Skin of body (tissue), 2 donors: ENCODE data around the gene TTLL12. TPM values are rescaled to one million over a fixed set of nuclear protein-coding genes. Genes with fewer than 3 reads are reported as not detected.

ENCODE experiments used
- DNase-seq: peaks from one replicate; lab custom pipeline; 2025; lab: John Stamatoyannopoulos, UW
- total RNA-seq: library from RNA; depleted of rRNA; stranded (reverse); fragments of >200 nt; gene quantifications from one replicate; pipeline ENCODE4 v1.2.3, GENCODE V29; 2014

TTLL12 gene
- total RNA-seq, 1 donor from 2014 or later: 17.2 TPM

GRCh38 chr22:43216738-43217137, 29.8 kb upstream of the TTLL12 start:
- no peak for DNase-seq

DNA sequence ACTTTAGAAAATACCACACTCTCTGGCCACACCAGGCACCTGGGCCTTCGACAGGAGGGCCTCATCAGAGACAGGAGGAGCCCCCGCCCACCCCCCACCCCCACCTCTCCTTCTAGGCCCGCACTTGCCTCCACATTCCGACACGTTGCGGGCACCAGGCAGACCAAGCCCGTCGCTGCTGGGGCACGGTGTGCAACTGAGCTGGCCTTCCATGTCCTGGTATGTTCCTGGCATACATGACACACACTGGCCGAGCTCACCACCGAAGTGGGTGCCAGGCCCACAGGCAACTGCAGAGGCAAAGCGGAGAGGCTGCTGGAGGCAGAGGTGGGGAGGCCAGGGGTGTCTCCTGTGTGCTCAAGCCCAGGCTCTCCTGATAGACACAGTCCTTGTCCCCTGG, 27.0 kb upstream of the TTLL12 start:
- DNase-seq: no peak

DNA sequence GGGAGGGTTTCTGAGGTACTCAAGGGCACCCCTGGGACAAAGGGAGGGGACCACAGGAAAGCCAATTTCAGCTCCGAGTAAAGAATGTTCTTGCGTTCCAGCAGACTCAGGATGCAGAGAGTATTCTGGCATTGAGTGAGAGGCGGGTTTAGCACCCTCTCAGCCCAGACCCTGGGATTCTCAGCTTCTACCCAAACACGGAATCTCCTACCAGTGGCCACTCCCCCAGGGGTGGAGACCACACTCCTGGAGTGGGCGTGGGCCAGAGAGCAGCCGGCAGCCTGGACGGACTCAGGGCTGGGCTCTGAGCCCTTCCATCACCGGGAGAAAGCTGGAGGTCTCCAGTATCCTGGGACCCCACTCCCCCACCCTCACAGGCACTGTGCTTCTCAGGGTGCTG, 26.1 kb upstream of the TTLL12 start:
- no peak for DNase-seq

DNA sequence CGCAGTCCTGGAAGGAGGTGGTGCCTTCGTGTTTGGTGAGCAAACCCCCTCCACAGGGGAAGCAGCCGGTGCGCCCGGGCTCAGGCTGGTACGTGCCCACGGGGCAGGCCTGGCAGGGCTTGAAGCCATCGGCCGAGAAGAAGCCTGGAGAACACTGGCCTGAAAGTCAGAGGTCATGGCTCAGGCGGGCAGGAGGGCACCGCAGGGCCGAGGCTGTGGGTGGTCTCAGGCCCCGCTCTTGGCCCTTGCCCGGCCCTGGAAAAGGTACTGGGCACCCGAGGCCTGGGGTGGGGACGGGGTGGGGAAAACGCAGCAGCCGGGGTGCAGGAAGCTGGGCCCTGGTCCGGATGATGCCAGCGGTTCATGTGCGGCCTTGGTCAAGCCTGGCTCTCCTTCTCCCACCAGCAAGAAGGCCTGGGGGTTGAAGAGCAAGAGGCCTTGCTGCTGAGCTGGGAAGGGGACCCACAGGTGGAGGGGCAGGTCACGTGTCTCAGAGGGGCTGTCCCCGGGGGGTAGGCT, 25.6 kb upstream of the TTLL12 start:
- DNase-seq: no peak

DNA sequence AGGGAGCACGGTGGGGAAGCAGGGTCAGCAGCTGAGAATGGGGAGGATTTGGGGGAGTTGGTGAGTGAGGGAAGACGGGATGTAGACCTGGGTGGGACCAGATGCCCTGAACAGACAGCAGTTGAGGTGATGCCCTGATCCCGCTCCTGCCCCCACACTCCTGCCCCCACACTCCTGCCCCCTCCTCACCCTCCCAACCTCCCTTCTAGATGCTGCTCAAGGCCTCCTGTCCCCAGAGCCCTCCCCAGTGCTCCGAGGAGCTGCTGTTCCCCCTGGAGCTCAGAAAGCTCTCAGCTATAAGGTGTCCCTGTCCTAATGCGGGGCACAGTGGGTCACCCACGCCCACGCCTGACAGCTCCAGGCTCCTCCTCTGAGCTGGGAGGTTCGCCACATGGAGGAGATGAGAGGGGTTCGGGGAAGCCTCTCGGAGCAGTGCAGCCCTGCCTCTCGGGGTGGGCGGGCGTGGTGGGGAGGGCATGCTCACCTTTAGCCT, 25.1 kb upstream of the TTLL12 start:
- DNase-seq: no peak

DNA sequence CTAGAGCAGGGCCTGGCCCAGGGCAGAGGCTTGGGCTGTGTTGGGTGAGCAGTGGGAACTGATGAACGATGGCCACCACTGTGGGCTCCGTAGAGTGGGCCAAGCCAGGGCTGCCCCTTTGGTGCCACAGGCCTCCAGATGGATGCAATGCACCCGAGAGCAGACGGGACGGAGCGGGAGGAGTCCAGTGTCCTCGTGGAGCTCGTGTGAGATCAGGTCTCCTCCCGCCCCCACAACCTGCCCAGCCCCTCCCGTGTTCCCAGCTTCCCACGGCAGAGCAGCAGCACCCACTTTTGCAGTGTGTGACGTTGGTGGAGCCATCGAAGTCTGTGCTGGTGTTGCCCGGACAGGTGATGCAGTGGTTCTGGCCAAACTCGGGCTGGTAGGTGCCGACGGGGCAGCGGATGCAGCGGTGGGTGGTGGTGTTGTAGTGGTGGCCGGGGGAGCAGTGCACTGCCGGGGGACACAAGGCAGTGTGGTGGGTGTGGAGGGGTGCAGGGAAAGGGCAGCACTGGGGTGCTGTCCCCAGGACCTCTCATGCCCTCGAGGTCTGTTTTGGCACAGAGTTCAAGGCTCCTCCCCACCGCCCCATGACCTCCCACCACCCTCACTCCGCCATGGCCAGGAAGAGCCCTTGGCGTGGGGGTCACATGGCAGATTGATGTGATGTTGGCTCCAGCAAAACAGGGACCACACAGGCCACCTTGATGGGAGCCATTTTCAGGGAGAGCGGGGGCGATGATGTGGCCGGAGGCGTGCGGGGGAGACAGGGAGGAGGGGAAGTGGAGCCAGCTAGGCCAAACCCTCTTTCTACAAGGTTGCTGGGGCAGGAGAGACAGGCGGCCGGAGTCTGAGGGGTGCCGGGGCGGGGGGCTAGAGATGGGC, 23.9 kb upstream of the TTLL12 start:
- DNase-seq: no peak

DNA sequence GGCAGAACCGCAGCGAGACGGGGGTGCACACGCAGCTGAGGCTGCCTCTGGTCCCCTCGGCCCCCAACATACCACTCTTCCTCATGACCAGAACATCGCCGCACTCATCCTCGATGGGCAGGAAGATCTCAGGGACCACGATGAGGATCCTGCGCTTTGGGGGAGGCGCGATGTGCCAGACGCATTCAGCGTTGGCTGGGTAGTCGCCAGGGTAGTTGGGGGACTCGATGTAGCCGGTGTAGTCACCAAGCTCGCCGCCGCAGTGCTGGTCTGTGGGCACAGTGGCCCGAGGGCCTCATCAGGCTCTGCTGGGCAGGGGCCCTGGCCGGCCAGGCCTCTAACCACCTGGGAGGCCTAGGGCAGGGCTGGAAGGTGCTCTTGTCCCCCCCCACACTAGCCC, 23.0 kb upstream of the TTLL12 start:
- no peak for DNase-seq

DNA sequence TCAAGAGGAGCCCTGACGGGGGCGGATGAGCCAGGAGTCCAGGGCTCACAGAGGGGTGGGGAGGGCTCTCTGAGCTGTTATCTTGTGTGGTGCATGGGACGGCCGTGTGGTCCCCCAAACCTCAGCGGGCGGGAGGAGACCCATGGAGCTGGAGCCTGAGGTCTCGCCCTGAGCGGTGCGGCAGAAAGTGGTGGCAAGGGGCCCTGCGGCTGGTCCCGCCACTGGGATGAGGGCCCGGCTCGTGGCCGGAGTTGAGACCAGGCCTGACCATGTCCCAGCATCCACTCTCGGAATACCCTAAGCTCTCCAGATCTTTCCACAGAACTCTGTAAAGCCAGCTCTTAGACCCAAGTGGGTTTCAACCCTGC, 22.6 kb upstream of the TTLL12 start:
- DNase-seq: no peak

DNA sequence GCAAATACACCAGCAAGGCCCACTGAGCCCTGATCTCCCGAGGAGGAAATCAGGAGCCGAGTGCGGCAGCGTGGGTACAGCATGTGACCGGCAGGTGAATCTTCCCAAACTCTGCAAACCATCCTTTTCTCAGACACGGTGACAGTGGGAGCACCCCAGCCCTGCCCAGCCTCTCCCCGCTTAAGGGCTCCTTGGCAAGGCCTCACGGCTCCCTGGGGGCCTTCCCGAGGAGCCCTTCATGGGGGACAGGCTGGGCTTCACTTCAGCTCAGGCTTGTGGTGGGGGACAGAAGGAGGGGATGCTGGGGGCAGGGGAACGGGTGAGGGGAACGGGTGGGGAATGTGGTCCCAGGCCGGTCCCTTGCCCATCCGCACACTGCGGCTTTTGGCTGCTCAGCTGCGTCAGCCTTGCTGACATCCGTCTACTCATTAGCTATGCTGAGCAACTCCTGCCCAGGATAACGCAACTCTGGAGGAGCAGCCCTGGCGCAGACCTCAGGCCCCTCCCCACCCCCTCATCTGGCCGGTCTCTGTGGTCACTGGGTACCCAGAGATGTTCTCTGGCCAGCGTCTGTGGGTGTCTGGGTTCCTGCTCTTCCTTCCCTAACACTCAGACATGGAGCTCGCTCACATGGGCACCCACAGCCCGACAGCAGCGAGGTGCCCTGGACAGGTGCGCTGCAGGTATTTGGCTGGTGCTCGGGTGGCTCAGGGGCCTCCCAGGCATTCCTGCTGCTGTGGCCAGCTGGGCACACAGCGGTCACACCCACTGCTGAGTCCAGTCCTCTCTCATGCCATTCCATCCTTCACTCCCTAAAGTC, 22.0 kb upstream of the TTLL12 start:
- DNase-seq: no peak

DNA sequence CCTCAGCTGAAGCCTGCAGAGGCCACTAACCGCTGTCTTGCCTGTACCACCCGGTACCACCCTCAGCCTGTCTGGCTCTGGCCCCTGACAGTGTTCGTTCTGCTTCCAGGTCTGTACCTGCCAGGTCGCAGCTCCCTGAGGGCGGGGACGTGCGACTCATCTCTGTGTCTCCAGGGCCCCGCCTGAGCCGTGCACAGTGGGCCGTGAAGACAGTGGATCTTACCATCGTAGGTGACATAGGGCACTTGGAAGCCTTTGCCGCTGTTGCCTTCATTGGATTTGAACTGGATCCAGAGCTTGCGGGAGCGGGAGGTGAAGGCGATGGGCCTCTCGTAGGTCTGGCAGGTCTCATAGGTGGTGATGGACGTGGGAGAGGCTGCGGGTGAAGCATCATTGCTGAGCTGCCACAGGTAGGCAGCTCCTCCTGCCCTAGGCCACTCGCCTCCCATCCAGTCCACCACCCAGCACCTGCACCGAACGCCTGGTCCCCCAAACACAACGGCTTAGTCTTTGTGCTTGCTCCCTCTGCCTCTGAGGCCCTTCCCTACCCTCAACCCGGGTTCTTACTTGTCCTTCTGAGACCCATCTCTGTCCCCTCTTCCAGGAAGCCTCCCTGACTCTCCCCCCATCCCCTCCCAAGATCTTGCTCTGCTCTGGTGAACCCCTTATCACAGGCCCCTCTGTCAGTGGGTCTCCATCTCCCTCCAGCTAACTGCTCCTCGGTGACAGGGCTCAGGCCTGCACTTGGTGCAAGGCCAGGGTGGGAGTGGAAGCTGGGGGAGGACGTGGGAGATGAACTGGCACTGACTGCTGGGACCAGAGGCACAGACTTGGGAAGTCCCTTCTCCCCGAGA, 21.1 kb upstream of the TTLL12 start:
- no peak for DNase-seq

DNA sequence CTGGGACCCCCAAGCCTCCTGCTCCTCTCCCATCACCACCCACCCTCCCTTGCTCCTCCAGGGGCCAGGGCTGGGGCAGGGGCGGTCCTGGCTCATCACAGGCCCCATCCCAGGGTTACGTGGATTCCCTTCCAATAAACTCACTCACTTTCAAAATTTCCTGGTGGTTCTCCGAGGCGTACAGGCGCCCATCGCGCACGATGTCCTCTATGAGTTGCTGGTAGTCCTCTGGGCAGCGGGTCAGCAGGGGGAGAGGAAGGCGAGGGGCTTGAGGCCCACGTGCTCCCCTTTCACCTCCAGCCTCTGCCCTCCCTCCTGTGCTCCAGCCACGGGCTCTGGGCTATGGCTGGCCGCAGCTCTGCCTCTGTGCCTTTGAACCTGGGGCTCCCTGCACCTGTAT, 20.5 kb upstream of the TTLL12 start:
- DNase-seq: no peak

DNA sequence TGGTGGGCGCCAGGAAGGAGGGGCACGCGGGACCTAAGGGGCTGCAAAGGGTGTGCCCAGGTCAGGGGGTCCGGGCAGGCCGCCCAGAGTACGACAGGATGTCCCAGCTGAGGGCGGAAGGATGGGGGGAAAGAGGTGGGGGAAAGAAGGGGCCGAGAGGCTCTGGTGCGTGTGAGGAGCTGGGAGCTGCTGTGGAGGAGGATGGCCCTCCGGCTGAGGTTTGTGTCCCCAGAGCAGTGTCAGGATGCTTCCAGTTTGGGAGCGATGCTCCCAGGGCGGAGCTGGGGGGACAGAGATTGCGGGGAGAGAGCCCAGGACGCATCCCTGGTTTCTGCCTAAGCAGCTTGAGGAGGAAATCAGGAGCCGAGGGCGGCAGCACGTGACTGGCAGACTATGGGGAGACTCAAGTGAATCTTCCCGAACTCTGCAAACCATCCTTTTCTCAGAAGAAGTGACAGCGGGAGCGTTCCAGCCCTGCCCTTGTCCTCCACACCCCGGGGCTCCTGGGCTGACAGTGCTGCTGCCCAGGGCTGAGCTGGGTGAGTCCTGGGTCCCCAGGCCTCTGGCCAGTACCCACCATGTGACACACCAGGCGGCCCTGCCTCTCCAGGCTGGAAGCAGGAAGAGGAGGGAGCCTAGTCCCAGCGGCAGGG, 19.7 kb upstream of the TTLL12 start:
- DNase-seq: no peak

DNA sequence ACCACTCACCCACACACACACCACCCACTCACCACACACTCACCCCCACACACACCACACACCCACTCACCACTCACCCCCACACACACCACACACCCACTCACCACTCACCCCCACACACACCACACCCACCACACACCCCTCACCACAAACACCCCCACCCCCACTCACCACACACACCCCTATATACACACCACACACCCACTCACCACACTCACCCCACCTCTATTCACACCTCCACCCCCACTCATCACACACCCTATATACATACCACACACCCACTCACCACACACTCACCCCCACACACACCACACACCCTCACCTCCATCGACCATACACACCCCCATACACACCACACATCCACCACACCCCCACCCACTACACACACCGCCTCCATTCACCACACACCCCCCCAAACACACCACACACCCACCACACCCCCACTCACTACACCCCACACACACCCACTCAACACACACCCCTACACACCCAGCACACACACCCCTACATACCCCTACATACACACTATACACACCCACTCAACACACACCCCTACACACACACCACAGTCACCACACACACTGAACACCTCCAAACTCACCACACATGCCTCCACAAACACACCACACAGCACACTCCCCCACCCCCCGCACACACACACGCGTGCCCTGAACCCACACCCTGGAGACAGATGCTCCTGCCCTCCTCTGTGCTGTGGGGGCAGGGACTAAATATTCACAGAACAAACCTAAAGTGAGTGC, 19.0 kb upstream of the TTLL12 start:
- no peak for DNase-seq

DNA sequence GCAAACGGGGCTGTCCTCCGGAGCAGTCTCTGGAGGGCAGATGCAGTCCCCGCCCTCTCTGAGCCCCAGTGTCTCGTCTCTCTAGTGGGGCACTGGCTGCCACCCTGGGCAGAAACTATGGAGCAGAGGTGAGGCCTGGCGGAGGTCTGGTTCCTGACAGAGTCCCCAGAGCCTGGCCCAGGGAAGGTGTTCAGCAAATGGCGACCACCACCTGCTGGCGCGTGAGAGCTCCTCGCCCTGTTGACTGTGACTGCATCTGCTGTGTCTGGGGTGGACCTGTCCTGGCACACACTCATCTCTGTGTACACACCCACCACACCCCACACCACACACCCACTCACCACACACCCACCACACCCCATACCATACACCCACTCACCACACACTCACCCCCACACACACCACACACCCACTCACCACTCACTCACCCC, 18.3 kb upstream of the TTLL12 start:
- no peak for DNase-seq

GRCh38 chr22:43203471-43203981, 16.6 kb upstream of the TTLL12 start:
- DNase-seq: no peak

DNA sequence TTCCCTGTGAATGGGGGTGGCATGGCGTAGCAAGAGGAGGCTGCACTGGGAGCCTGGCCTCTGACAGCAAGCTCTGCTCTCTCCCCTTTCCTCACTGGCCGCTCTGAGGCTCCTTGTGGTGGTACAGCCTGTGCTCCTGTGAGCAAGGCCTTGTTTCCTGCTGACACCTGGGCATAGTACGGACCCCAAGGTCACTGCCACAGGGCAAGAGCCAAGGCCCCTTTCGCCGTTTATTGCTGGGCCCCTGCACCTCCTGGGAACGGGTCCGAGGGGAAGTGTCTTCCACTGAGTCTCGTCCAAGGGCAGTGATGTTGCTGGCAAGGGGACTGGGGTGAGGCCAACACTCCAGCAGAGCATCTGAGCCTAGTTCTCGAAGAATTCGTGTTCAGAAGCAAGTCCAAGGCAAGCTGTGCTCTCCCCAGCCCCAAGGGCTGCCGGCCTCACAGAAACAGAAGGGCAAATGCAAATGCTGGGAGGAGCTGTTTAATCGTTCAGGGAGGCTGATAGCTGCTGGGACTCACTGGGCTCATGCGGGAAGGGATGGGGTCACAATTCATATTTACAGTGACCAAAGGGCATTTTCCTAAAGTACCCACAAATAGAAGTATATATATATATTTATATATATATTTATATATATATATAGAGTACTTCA, 15.9 kb upstream of the TTLL12 start:
- DNase-seq: no peak

DNA sequence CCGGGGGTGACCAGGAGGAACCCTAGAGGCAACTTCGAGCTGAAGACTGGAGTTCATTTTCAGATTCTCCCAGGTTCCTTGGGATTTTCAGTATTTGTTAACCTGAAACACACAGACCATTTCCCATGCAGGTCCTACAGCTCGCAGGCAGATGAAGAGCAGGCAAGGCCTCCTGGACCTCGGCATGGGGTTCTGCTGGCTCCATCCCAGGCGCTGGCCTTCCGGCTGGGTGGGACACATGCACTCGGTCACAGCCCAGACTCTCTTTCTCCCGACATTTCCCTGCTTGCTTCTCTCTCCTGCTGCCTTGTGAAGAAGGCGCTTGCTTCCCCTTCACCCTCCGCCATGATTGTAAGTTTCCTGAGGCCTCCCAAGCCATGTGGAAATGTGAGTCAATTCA, 15.4 kb upstream of the TTLL12 start:
- DNase-seq: no peak

DNA sequence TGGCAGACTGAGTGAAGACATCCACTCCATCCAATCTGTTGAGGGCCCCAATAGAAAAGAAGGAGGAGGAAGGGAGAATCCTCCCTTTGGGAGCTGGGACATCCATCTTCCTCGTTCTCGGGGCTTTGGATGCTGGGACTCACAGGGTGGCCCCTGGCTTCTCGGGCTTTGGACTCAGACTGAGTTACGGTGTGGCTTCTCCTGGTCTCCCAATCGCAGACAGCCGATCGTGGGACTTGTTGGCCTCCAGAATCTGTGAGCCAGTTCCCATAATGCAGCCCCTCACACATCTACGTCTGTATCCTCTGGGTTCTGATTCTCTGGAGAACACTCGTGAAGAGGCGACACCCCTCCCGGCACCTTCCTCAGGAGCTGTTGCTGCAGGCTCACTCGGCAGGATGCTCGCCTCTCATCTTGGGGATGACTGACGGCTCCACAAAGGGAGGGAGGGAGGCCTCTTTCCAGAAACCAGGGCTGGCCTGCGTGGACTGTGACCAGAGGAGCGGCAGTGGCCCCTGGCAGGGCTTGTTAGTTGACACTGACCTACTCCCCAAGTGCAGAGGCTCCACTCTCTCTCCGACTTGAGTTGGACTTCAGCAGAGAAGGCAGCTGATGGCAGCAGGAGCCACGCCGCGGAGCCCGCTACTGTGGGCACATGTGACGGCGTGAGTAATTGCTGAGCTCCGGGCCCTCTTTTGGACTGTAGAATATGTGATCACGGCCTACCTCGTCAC, 14.7 kb upstream of the TTLL12 start:
- no peak for DNase-seq

- no peak for DNase-seq
These were observed 13.6 kb upstream of the TTLL12 start for GRCh38 chr22:43200555-43200954.
